HEK293 (cell line): ENCODE measurements around the gene RAMP1.

Source experiments
- CTCF ChIA-PET: fragments of 350-600 bp; formaldehyde crosslinking; extraction: SDS; loops from one replicate; lab custom pipeline; 2021; ENCODE audit warnings: antibody characterized with exemption; lab: Yijun Ruan, JAX
- POLR2A ChIA-PET: fragments of 300-600 bp; formaldehyde crosslinking; extraction: SDS; loops from one replicate; lab custom pipeline; 2020; ENCODE audit warnings: antibody characterized with exemption, inconsistent platforms; lab: Yijun Ruan, JAX
- H3K27ac ChIP-seq: fragments of 200-500 bp; sonication (Bioruptor generic); 2 replicates; pipeline ENCODE4 v1.5.1; 2014; ENCODE audit warnings: low read depth, low read length, control low read depth, inconsistent platforms; ENCODE audit errors: extremely low read depth
- H3K36me3 ChIP-seq, 2 experiments: fragments of 200-500 bp in 1 of 2; sonication (Bioruptor generic) in 1 of 2; 1 replicate in 1 of 2; 2 replicates in 1 of 2; pipeline ENCODE4 v1.5.1; 2014 to 2017; ENCODE audit warnings: inconsistent platforms in 2 of 2, low read length in 2 of 2; ENCODE audit not compliant: control insufficient read depth in 2 of 2, insufficient read depth in 1 of 2
- H3K4me1 ChIP-seq: fragments of 200-500 bp; sonication (Bioruptor generic); 2 replicates; pipeline ENCODE4 v1.5.1; 2014; ENCODE audit warnings: mild to moderate bottlenecking, low read length, inconsistent platforms; ENCODE audit not compliant: control insufficient read depth, insufficient read depth
- H3K4me3 ChIP-seq: 2 replicates; pipeline ENCODE4 v1.5.1; 2011; ENCODE audit warnings: low read depth, mild to moderate bottlenecking, control low read depth, low read length, moderate library complexity
- H3K9me3 ChIP-seq: fragments of 200-500 bp; sonication (Bioruptor generic); 2 replicates; pipeline ENCODE4 v1.5.1; 2014; ENCODE audit warnings: low read depth, low read length, inconsistent platforms; ENCODE audit not compliant: control insufficient read depth, insufficient read depth
- ATF2 ChIP-seq: fragments of 450-650 bp; formaldehyde crosslinking; IDR thresholded peaks from 2 replicates; pipeline ENCODE4 v1.5.1; 2016; ENCODE audit warnings: missing biosample characterization, missing genetic modification characterization, low read depth
- GLI2 ChIP-seq: fragments of 450-650 bp; formaldehyde crosslinking; IDR thresholded peaks from 2 replicates; pipeline ENCODE4; 2017; ENCODE audit warnings: missing biosample characterization, missing genetic modification characterization, low read depth, borderline replicate concordance
- KLF17 ChIP-seq: fragments of 450-650 bp; formaldehyde crosslinking; IDR thresholded peaks from 2 replicates; pipeline ENCODE4 v1.5.1; 2016; ENCODE audit warnings: missing biosample characterization, missing genetic modification characterization
- PRDM6 ChIP-seq: fragments of 450-650 bp; formaldehyde crosslinking; IDR thresholded peaks from 2 replicates; pipeline ENCODE4 v1.5.1; 2017; ENCODE audit warnings: missing biosample characterization, missing genetic modification characterization
- TRIM28 ChIP-seq: IDR thresholded peaks from 2 replicates; pipeline ENCODE4 v1.6.1; 2011; ENCODE audit warnings: low read length, control low read depth, borderline replicate concordance
- ZNF184 ChIP-seq: fragments of 450-650 bp; IDR thresholded peaks from 2 replicates; pipeline ENCODE4 v1.5.1; 2018; ENCODE audit warnings: missing biosample characterization, mild to moderate bottlenecking, missing genetic modification characterization
- ZNF23 ChIP-seq: fragments of 450-650 bp; formaldehyde crosslinking; IDR thresholded peaks from 2 replicates; pipeline ENCODE4 v1.5.1; 2016; ENCODE audit warnings: missing biosample characterization, missing genetic modification characterization, borderline replicate concordance
- ZNF335 ChIP-seq: fragments of 450-650 bp; formaldehyde crosslinking; conservative IDR thresholded peaks from 2 replicates; pipeline ENCODE4 v1.5.1; 2016; ENCODE audit warnings: missing biosample characterization, missing genetic modification characterization
- ZNF48 ChIP-seq: fragments of 450-650 bp; formaldehyde crosslinking; IDR thresholded peaks from 2 replicates; pipeline ENCODE4 v1.5.1; 2016; ENCODE audit warnings: missing biosample characterization, missing genetic modification characterization
- ZNF558 ChIP-seq: fragments of 450-650 bp; formaldehyde crosslinking; IDR thresholded peaks from 2 replicates; pipeline ENCODE4 v1.5.1; 2016; ENCODE audit warnings: missing biosample characterization, missing genetic modification characterization
- ZNF561 ChIP-seq: fragments of 450-650 bp; IDR thresholded peaks from 2 replicates; pipeline ENCODE4 v1.5.1; 2018; ENCODE audit warnings: missing biosample characterization, missing genetic modification characterization, borderline replicate concordance
- ZNF768 ChIP-seq: fragments of 450-650 bp; formaldehyde crosslinking; IDR thresholded peaks from 2 replicates; pipeline ENCODE4 v1.5.1; 2018; ENCODE audit warnings: missing biosample characterization, mild to moderate bottlenecking, missing genetic modification characterization
- ZNF791 ChIP-seq: fragments of 450-650 bp; formaldehyde crosslinking; IDR thresholded peaks from 2 replicates; pipeline ENCODE4 v1.5.1; 2016; ENCODE audit warnings: missing biosample characterization, missing genetic modification characterization
- TF ChIP-seq, protein P1 (sequence below): fragments of 450-650 bp; formaldehyde crosslinking; IDR thresholded peaks from 2 replicates; pipeline ENCODE4 v1.5.1; 2016; ENCODE audit warnings: missing biosample characterization, missing genetic modification characterization
- TF ChIP-seq, protein P2 (sequence below): fragments of 450-650 bp; formaldehyde crosslinking; optimal IDR thresholded peaks from 2 replicates; pipeline ENCODE3; 2016; ENCODE audit warnings: missing biosample characterization, mild to moderate bottlenecking, missing genetic modification characterization

The RAMP1 gene

GRCh38 chr2:237874585-237875161 is 15.2 kb downstream of the RAMP1 start:
- Histone ChIP-seq H3K9me3 (no peaks in the 10 kb centered on the region), H3K27ac (no peak overlapping the region), H3K36me3 (no peaks in the 10 kb centered on the region), H3K4me1 (no peaks in the 10 kb centered on the region)
- POLR2A ChIA-PET: no interaction called here
- CTCF ChIA-PET: no interaction called here
- no peak for TF ChIP-seq ATF2 (tag by site-specific recombination)
- TF ChIP-seq, all 188 proteins: peak for 0
- H3K4me3 ChIP-seq: no peak overlapping the region

GRCh38 chr2:237875256-237876060 is 16.0 kb downstream of the RAMP1 start:
- H3K9me3 ChIP-seq: no peaks in the 10 kb centered on the region
- H3K27ac ChIP-seq: no peak overlapping the region
- H3K36me3 ChIP-seq: no peaks in the 10 kb centered on the region
- CTCF ChIA-PET: interaction anchor here (0.5 to 0.6 kb wide), 2 partner anchors 101 to 278 kb away, joined by 3 read pairs; no protein-coding TSS in a partner anchor
- H3K4me1 ChIP-seq: no peaks in the 10 kb centered on the region
- no peak overlapping the region for H3K4me3 ChIP-seq
- TF ChIP-seq ZNF23 (tag by site-specific recombination) (no peak), ZNF48 (no peak), KLF17 (tag by site-specific recombination) (no peak), PRDM6 (tag by site-specific recombination) (no peak), ZNF791 (tag by site-specific recombination) (no peak), TRIM28 (no peak), ZNF768 (tag by site-specific recombination) (no peak), ZNF561 (tag by site-specific recombination) (no peak), ZNF335 (tag by site-specific recombination) (no peak), ZNF558 (tag by site-specific recombination) (no peak), ZNF184 (tag by site-specific recombination) (no peak), GLI2 (no peak)
- TF ChIP-seq, protein P1, sequence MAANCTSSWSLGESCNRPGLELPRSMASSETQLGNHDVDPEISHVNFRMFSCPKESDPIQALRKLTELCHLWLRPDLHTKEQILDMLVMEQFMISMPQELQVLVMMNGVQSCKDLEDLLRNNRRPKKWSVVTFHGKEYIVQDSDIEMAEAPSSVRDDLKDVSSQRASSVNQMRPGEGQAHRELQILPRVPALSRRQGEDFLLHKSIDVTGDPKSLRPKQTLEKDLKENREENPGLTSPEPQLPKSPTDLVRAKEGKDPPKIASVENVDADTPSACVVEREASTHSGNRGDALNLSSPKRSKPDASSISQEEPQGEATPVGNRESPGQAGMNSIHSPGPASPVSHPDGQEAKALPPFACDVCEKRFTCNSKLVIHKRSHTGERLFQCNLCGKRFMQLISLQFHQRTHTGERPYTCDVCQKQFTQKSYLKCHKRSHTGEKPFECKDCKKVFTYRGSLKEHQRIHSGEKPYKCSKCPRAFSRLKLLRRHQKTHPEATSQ (tag by site-specific recombination): no peak
- TF ChIP-seq, protein P2, sequence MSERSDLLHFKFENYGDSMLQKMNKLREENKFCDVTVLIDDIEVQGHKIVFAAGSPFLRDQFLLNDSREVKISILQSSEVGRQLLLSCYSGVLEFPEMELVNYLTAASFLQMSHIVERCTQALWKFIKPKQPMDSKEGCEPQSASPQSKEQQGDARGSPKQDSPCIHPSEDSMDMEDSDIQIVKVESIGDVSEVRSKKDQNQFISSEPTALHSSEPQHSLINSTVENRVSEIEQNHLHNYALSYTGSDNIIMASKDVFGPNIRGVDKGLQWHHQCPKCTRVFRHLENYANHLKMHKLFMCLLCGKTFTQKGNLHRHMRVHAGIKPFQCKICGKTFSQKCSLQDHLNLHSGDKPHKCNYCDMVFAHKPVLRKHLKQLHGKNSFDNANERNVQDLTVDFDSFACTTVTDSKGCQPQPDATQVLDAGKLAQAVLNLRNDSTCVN (tag by site-specific recombination): no peak
- POLR2A ChIA-PET: no interaction called here
